Spleen (tissue), 11 donors: ENCODE data around the gene MPST. TPM values are rescaled to one million over a fixed set of nuclear protein-coding genes. Genes with fewer than 3 reads are reported as not detected.

Experiments used
- DNase-seq: peaks from one replicate; pipeline ENCODE4 v3.0.0-alpha.2; 2020
- H3K27ac ChIP-seq, 8 donors: fragments of 200-600 bp; sonication (generic) in 7 of 8; 1 replicate in 4 of 8; 2 replicates in 4 of 8; pipeline versions ENCODE4 v1.5.0 to v1.8.0; 2016 to 2021; ENCODE audit warnings: inconsistent platforms in 4 of 8, mild to moderate bottlenecking in 4 of 8, moderate library complexity in 1 of 8
- H3K27me3 ChIP-seq, 7 donors: fragments of 200-600 bp; sonication (generic) in 6 of 7; replicated peaks in 1 of 7; 1 replicate in 4 of 7; 2 replicates in 3 of 7; pipeline versions ENCODE4 v1.5.0 to v1.8.0; 2016 to 2021; ENCODE audit warnings: inconsistent platforms in 3 of 7, mild to moderate bottlenecking in 1 of 7
- H3K36me3 ChIP-seq, 6 donors: fragments of 200-600 bp; sonication (generic) in 5 of 6; 1 replicate in 4 of 6; 2 replicates in 2 of 6; pipeline versions ENCODE4 v1.5.0 to v1.8.0; 2016 to 2021; ENCODE audit warnings: inconsistent platforms in 2 of 6
- H3K4me1 ChIP-seq, 6 donors: fragments of 200-600 bp; sonication (generic) in 5 of 6; 1 replicate in 3 of 6; 2 replicates in 3 of 6; pipeline versions ENCODE4 v1.5.0 to v1.8.0; 2016 to 2021; ENCODE audit warnings: inconsistent platforms in 3 of 6
- H3K4me3 ChIP-seq, 8 donors: fragments of 200-600 bp; sonication (generic) in 7 of 8; 1 replicate in 4 of 8; 2 replicates in 4 of 8; pipeline versions ENCODE4 v1.5.0 to v1.8.0; 2016 to 2021; ENCODE audit warnings: inconsistent platforms in 4 of 8, mild to moderate bottlenecking in 4 of 8, moderate library complexity in 2 of 8
- H3K9me3 ChIP-seq, 8 donors: fragments of 200-600 bp; sonication (generic) in 7 of 8; 1 replicate in 4 of 8; 2 replicates in 4 of 8; pipeline versions ENCODE4 v1.5.0 to v1.8.0; 2016 to 2021; ENCODE audit warnings: inconsistent platforms in 4 of 8
- CTCF ChIP-seq, 11 experiments: fragments of 200-600 bp in 7 of 11; fragments of 450-650 bp in 4 of 11; sonication (generic) in 4 of 11; IDR thresholded peaks in 8 of 11; conservative IDR thresholded peaks in 3 of 11; 1 replicate in 7 of 11; 2 replicates in 4 of 11; pipeline versions ENCODE4 v1.4.0 to v1.8.0; 2016 to 2021; ENCODE audit warnings: antibody characterized with exemption in 11 of 11, inconsistent platforms in 4 of 11, mild to moderate bottlenecking in 1 of 11
- POLR2A ChIP-seq, 3 donors: fragments of 450-650 bp; IDR thresholded peaks; one replicate each; pipeline ENCODE4 v1.5.1; 2017; ENCODE audit warnings: antibody characterized with exemption in 3 of 3, mild to moderate bottlenecking in 1 of 3
- POLR2AphosphoS5 ChIP-seq, 3 donors: sonication (generic); formaldehyde crosslinking; IDR thresholded peaks; one replicate each; pipeline ENCODE4 v1.5.1; 2017; ENCODE audit warnings: antibody characterized with exemption in 3 of 3
- WGBS, 5 donors: extraction: QIAGEN DNeasy Blood & Tissue Kit in 3 of 5; methylation state at CpG; one replicate each; pipeline versions ENCODE4 v1.1.5 to v1.1.7; 2013 to 2018; 5-methylcytosine and 5-hydroxymethylcytosine counted together
- intact Hi-C: fragments of 100-400 bp; cut with DNase I; formaldehyde crosslinking; loops from one replicate; pipeline ENCODE4 v1.15.0; 2023; ENCODE audit warnings: low total_unique reads
- polyA plus RNA-seq, 3 donors: library from polyadenylated mRNA; stranded (reverse); fragments of 200-250 nt; gene quantifications; one replicate each; pipeline ENCODE4 v1.2.1, GENCODE V29; 2013
- total RNA-seq, 7 donors: library from RNA; depleted of rRNA in 3 of 7; stranded (reverse); fragments of >200 nt in 3 of 7; fragmentation: NEBNext Ultra II Directional in 4 of 7; extraction: Animal tissue kit (Norgen Biotek cat#: 25700) in 4 of 7; gene quantifications; one replicate each; pipeline versions ENCODE4 v1.1.0 to v1.2.1, GENCODE V29; 2016 to 2021
- donor health status: healthy with polysubstance abuse.
- donor health status: DM: no; HTN: no; CAD: no; lungs with moderate emphysema.
- donor health status: DM: no; HTN: no; CAD: no.
- donor health status: Bipolar disorder and iron deficiency.
- donor health status: healthy.
- donor health status: DM: no; HTN: no; CAD: no.
- donor health status: DM: yes; HTN: yes; CAD: no.

The MPST gene
- total and polyA plus RNA-seq, 10 donors: 13.9 to 44.8 (median 29.9) TPM

GRCh38 chr22:37009490-37009889 is 10.1 kb upstream of the MPST start:
- H3K27ac ChIP-seq: no peak overlapping the region
- no peaks in the 10 kb centered on the region for H3K36me3 ChIP-seq
- H3K4me1 ChIP-seq: peaks cover 0 to 22% (median 11%) of the 10 kb centered on the region in 6 donors
- H3K4me3 ChIP-seq: no peak overlapping the region
- no peak for DNase-seq
- TF ChIP-seq POLR2A (IDR thresholded peaks at IDR 0.05): no peak
- TF ChIP-seq POLR2AphosphoS5 (IDR thresholded peaks at IDR 0.05): no peak
- TF ChIP-seq CTCF (IDR thresholded peaks at IDR 0.05 in 8 of 11, conservative IDR thresholded peaks at IDR 0.05 in 3 of 11): no peak
- intact Hi-C loops: no loop called here
- H3K27me3 ChIP-seq: peaks cover 0 to 5% (median 0%) of the 10 kb centered on the region in 7 donors
- H3K9me3 ChIP-seq: peaks cover 0 to 5% (median 0%) of the 10 kb centered on the region in 8 donors
- 42 to 78% (median 64%) methylated on average over 2 of the region's 2 CpGs for WGBS, 5 donors

GRCh38 chr22:37010174-37010573 is 9.4 kb upstream of the MPST start:
- DNase-seq: no peak
- no peak overlapping the region for H3K27ac ChIP-seq
- 76 to 96% (median 91%) methylated on average over 4 of the region's 4 CpGs for WGBS, 5 donors
- no peak overlapping the region for H3K4me3 ChIP-seq
- intact Hi-C loops: no loop called here
- H3K36me3 ChIP-seq: no peaks in the 10 kb centered on the region
- H3K27me3 ChIP-seq: peaks cover 0 to 5% (median 0%) of the 10 kb centered on the region in 7 donors
- peaks cover 0 to 2% (median 0%) of the 10 kb centered on the region in 8 donors for H3K9me3 ChIP-seq
- H3K4me1 ChIP-seq: peaks cover 0 to 22% (median 12%) of the 10 kb centered on the region in 6 donors
- TF ChIP-seq POLR2A (IDR thresholded peaks at IDR 0.05) (no peak), CTCF (IDR thresholded peaks at IDR 0.05 in 8 of 11, conservative IDR thresholded peaks at IDR 0.05 in 3 of 11) (no peak), POLR2AphosphoS5 (IDR thresholded peaks at IDR 0.05) (no peak)

- no peak overlapping the region for H3K4me3 ChIP-seq
- TF ChIP-seq POLR2A (IDR thresholded peaks at IDR 0.05): no peak
- TF ChIP-seq CTCF (IDR thresholded peaks at IDR 0.05 in 8 of 11, conservative IDR thresholded peaks at IDR 0.05 in 3 of 11): no peak
- TF ChIP-seq POLR2AphosphoS5 (IDR thresholded peaks at IDR 0.05): no peak
- intact Hi-C loops: no loop called here
- 84 to 92% (median 89%) methylated on average over 11 to 20 of the region's 20 CpGs for WGBS, 5 donors
- no peak overlapping the region for H3K27ac ChIP-seq
- H3K9me3 ChIP-seq: no peaks in the 10 kb centered on the region
- peaks cover 0 to 5% (median 0%) of the 10 kb centered on the region in 7 donors for H3K27me3 ChIP-seq
- no peaks in the 10 kb centered on the region for H3K36me3 ChIP-seq
- H3K4me1 ChIP-seq: peaks cover 0 to 22% (median 12%) of the 10 kb centered on the region in 6 donors
- DNase-seq: no peak
These were observed 8.6 kb upstream of the MPST start for GRCh38 chr22:37010976-37011375.

- intact Hi-C loops: no loop called here
- no peaks in the 10 kb centered on the region for H3K36me3 ChIP-seq
- WGBS, 5 donors: 95 to 98% (median 96%) methylated on average over 3 of the region's 3 CpGs
These were observed 8.1 kb upstream of the MPST start for GRCh38 chr22:37011472-37011871.

More at GRCh38 chr22:37011472-37011871, 8.1 kb upstream of the MPST start:
- no peak overlapping the region for H3K4me3 ChIP-seq
- H3K9me3 ChIP-seq: no peaks in the 10 kb centered on the region
- peaks cover 0 to 5% (median 0%) of the 10 kb centered on the region in 7 donors for H3K27me3 ChIP-seq
- peaks cover 0 to 25% (median 12%) of the 10 kb centered on the region in 6 donors for H3K4me1 ChIP-seq
- H3K27ac ChIP-seq: no peak overlapping the region
- TF ChIP-seq POLR2A (IDR thresholded peaks at IDR 0.05): no peak
- DNase-seq: no peak
